OCI-LY1 (cell line): Measurements from ENCODE around the gene CPNE5.

Experiments used
- CTCF ChIP-seq: fragments of 200-600 bp; sonication (generic), shearing (Covaris generic); IDR thresholded peaks from 2 replicates; pipeline ENCODE4 v1.5.1; 2017; ENCODE audit warnings: mild to moderate bottlenecking, antibody characterized with exemption, low read length, moderate library complexity, mixed read lengths
- EZH2 ChIP-seq: fragments of 200-600 bp; sonication (generic), shearing (Covaris generic); IDR thresholded peaks from 2 replicates; pipeline ENCODE4 v1.8.0; 2017; ENCODE audit warnings: borderline replicate concordance, mixed run types, mild to moderate bottlenecking, antibody characterized with exemption, low read length, moderate library complexity, mixed read lengths

GRCh38 chr6:36875250-36875633, 36.0 kb upstream of the CPNE5 start:
- TF ChIP-seq EZH2: no peak
- no peak for TF ChIP-seq CTCF
